GM18951 (cell line): ENCODE measurements around the gene INAFM2.

Experiments used
- POLR2A ChIP-seq: IDR thresholded peaks from 4 replicates; pipeline ENCODE4 v1.6.1; 2011; ENCODE audit warnings: mild to moderate bottlenecking; ENCODE audit not compliant: insufficient read length, insufficient read depth; ENCODE audit errors: extremely low read depth
- in situ Hi-C: fragments of 300-500 bp; cut with MboI; formaldehyde crosslinking; loops from one replicate; pipeline ENCODE4 v1.12.0; 2022; ENCODE audit warnings: low sequenced_read_pairs, mixed read lengths, inconsistent platforms; ENCODE audit not compliant: unreplicated experiment

Gene INAFM2

GRCh38 chr15:40316931-40317330 is 6.6 kb upstream of the INAFM2 start:
- no peak for TF ChIP-seq POLR2A
- in situ Hi-C loops: no loop called here

GRCh38 chr15:40317580-40317979 is 5.9 kb upstream of the INAFM2 start:
- no peak for TF ChIP-seq POLR2A
- in situ Hi-C loops: no loop called here

GRCh38 chr15:40320409-40320808 is 3.1 kb upstream of the INAFM2 start:
- in situ Hi-C loops: no loop called here
- TF ChIP-seq POLR2A: no peak

DNA sequence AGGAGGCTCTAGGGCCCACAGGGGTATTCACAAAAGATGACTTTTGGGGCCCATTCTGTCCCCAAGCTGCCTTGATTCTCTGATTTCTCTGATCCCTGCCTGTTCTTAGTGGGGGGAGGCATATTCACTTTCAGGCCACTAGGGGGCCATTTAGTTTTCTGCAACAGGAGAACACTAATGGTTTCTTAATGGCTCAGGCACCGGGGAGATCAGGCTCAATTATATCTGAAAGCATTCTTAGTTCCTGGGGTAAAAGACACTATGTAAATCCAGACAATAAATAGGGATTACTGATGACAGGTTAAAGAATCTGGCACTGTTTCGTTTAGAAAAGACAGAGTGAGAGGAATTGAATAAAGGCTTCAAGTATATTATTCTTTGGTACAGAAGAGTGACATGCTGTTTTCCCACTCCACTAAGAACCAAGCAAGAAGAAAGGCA is 2.5 kb upstream of the INAFM2 start:
- no peak for TF ChIP-seq POLR2A
- in situ Hi-C loops: no loop called here

- in situ Hi-C loops: no loop called here
- no peak for TF ChIP-seq POLR2A
Measured at GRCh38 chr15:40322531-40323238, 807 bp upstream of the INAFM2 start.

- no peak for TF ChIP-seq POLR2A
- in situ Hi-C loops: no loop called here
Measured at GRCh38 chr15:40323953-40324937, 753 bp downstream of the INAFM2 start.

DNA sequence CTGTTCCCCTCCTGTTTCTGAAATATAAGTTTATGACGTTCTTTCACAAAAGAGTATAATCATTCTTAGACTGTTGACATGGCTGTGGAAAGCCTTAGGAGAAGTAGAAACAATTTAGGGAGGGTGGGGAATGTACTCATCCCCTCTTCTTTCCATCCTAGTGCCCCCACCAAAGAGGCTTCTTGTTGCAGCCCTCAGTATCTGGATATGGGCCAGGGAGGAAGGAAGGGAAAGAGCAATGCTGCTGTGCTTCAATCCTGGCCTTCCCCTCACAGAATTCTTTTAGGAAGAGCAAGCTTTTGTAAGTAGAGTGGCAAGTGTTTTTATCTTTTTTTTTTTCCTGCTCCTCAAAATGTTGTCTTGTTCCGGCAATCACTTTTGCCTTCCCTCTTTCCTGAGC is 1.7 kb downstream of the INAFM2 start:
- TF ChIP-seq POLR2A: no peak
- in situ Hi-C loops: no loop called here

GRCh38 chr15:40325700-40326099 is 2.2 kb downstream of the INAFM2 start:
- TF ChIP-seq POLR2A: no peak
- in situ Hi-C loops: no loop called here

DNA sequence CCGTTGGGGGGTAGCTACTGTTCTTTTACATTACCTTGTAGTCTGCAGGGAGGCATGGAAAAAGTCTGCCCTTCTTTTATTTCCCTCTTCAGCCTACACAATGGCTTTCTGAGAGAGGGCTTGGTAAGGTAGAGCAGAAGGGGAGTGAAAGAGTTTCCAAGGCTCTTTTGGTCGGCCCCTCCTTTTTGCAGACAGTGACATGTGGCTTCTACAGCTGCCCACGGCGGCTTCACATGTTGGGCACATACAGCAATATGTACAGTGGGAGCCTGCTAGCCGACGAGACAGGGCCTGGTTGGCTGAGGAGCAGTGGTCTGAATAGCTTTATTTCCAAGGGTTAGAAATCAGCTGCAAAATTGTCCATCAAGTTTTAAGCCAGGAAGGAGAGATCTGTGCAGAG is 4.0 kb downstream of the INAFM2 start:
- TF ChIP-seq POLR2A: no peak
- in situ Hi-C loops: no loop called here

DNA sequence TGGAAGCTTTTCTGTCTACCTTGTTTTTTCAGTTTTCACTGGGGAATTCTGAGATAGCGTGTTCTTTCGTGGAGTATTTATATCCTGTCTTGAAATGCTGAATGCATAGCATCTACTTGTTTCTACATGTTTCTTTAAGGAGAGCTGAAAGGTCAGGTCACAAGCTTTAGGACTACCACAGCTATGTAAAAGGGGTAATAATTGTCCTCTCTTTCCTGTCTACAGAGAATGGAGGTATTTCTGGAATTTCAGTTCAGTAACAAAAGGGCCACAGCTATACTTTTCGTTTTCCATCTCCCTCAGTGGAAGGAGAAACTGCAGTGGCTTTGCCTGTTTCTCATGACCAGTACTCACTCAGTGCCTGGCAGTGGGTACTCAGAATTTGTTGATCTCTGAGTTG is 4.7 kb downstream of the INAFM2 start:
- in situ Hi-C loops: no loop called here
- TF ChIP-seq POLR2A: no peak

- in situ Hi-C loops: no loop called here
- no peak for TF ChIP-seq POLR2A
Measured at GRCh38 chr15:40328751-40329150, 5.3 kb downstream of the INAFM2 start.

DNA sequence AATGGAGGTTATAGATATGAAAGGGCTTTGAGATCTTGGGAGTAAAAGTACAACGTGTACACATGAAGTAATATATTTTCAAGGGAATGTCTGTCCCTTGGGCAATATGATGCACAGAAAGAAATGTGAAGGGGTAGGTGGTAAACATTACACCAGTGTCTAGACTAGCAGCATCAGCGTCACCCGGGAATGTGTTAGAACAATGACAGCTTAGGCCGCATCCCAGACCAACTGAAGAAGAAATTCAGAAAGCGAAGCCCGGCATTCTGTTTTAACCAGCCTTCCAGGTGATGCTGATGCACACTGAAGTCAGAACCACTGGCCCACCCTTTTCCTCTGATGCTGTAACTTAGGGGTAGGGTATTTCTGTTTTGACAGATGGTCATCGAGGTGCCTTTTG is 6.3 kb downstream of the INAFM2 start:
- no peak for TF ChIP-seq POLR2A
- in situ Hi-C loops: no loop called here

DNA sequence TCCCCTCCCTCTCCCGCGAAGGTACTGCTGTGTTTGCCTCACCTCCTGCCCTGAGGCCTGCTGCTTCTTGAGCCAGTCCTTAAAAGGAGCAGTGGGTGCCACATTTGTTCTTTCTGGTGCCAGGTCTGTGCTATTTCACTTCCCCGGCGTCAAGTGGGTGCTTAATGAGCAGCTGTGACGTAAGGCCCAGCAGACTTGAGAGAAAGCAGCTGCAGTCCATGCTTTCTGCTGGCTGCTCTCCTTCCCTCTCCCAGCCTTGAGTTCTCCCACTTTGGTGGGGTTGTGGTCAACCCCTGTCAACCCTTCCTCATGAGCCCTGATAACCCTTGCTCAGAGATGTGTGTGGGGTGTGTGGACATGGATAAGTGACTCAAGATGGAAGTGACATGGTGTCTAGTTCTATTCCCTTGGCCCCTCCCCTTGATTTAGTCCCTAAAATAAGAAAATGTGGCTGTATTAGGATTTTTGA is 6.9 kb downstream of the INAFM2 start:
- in situ Hi-C loops: no loop called here
- no peak for TF ChIP-seq POLR2A
